Measurements from ENCODE around the gene RAB6B.

RAB6B gene

DNA sequence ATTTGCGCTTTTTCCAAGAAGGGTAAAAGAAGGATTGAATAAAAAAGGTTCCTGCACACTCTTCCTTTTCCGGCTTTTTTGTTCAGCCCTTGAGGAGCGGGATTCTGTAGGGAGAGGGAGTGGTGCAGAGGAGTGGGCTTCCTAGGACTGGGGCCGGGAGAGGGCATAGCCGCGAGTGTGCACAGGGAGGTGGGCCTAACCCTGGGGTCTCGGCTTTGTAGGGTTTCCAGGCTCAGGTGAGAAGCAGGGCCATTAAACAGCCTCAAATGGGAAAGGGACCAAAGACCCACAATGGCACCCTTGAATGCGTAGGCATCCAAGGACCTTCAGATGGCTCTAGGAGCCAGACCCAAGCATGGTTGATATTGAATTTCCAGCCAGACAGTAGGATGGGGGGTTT lies 35.4 kb upstream of the RAB6B start:
- no peak for DNase-seq (ENCODE audit: extremely low read depth in 1 of 2, low read depth in 1 of 2)

DNA sequence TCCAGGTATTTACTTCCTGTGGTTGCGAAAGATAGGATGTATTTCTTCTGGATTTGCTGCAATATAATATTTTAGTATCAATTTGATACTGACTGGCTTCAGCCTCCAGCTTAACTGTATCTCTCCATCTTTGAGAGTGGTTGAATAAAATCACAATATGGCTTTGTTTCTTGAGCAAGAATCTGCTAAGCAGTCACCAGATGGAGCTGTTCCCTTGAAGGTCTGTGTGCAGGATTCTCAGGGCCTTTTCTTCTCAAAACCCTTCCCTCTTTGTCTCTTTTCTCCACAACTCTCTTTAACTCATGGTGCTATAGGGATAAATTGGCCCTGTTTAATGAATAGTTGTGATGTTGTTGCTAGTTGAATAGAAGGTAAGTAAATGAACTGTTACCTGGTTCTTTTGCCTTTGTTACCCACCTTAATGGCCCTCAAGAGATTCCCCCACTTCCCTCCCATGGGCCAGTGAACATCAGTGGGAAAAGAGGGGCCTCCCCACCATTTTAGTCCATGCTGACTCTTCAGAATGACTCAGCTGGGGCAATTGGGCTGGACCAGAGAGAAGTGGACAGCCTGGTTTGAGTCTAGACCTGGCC lies 34.8 kb upstream of the RAB6B start:
- no peak for DNase-seq (ENCODE audit: extremely low read depth in 1 of 2, low read depth in 1 of 2)

DNA sequence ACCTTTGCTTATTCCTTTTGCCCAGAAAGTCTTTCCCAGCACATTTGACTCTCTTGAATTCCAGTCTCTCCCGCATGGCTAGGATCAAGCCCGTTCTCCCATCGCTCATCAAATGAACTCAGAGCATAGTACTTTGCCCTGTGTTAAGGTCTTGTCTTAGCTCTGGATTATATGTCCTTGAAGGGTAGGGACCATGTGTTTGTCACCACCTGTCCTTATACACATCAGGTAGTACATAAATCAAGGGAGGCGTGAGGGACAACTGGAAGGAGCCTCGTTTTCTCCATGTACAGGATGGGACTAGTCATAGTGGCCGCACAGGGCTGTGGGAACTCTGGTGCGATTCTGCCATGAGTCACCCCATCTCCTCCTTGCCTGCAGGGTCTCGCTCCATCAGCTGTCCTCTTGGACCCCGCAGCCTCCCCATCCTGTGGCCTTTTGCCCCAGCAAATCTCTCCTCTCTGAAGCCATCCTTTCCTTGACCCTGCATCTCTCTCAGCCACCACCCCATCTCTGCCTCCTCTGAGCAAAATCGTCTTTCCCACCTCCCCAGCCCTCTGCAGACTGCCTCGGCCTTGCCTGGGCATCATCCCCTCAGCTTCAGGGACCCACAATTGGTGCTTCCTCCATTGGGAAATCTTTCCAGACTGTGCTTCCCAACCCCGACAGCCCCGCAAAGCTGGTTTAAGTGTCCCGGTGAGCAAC lies 33.4 kb upstream of the RAB6B start:
- DNase-seq (ENCODE audit: extremely low read depth in 1 of 2, low read depth in 1 of 2), result no peak

DNA sequence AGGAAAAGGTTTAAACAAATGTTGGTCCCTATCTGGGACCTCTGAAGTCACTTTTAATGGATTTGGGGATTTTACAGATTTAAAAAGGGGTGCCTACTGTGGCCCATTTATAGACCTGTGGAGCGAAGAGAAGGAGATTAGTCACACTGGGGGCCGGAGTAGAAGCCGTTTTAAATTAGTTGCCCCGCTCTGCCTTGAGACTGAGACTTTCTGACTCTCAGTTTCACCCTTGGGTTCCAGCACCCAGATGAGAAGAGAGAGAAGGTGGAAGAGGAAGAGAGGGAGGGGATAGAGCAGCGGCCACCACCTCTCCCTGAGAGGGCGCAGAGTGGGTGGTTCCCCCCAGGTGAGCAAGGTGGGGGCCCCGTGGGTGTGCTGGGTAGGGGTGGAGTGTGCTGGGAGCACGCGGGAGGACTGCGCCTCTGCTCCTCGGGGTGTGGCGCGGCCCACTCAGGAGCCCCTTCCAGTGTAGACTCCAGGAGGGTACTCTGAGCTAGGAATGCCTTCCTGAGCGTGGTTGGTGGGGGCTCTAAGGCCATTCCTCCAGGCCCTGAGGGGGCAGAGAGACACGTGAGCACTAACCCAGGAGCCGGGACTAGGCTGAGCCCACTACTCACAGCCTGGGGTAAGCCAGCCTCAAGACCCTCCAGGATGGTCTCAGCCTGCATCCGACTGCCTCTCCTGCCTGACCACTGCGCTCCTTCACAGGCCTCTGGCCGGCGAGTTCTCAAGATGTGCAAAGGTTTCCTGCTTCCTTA lies 32.6 kb upstream of the RAB6B start:
- no peak for DNase-seq (ENCODE audit: extremely low read depth in 1 of 2, low read depth in 1 of 2)

DNA sequence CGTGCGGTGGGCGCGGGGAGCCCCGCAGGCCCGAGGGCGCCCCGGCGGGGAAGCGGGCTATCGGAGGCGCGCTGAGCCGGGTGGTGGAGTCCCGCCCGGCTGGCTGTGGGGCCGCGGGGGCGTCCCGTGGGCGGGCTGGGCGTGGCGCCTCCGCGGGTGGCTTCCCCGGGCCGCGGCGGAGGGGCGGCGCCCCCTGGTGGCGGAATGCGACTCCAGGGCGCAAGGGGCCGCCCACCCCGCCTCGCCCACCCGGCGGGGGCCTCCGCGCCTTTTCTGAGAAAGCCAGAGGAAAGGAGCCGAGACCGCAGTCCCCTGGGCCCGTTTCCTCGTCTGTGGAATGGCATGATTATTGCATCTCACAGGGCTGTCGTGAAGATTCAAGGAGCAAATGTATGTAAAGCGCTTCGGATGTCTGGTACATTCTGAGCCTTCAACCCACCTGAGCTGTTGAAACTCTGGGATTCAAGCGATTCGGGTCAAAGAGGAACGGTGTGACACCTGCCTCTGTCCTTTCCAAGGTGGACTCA lies 31.9 kb upstream of the RAB6B start:
- peak; percentile 29 to 78 for DNase-seq (ENCODE audit: extremely low read depth in 1 of 2, low read depth in 1 of 2)

DNA sequence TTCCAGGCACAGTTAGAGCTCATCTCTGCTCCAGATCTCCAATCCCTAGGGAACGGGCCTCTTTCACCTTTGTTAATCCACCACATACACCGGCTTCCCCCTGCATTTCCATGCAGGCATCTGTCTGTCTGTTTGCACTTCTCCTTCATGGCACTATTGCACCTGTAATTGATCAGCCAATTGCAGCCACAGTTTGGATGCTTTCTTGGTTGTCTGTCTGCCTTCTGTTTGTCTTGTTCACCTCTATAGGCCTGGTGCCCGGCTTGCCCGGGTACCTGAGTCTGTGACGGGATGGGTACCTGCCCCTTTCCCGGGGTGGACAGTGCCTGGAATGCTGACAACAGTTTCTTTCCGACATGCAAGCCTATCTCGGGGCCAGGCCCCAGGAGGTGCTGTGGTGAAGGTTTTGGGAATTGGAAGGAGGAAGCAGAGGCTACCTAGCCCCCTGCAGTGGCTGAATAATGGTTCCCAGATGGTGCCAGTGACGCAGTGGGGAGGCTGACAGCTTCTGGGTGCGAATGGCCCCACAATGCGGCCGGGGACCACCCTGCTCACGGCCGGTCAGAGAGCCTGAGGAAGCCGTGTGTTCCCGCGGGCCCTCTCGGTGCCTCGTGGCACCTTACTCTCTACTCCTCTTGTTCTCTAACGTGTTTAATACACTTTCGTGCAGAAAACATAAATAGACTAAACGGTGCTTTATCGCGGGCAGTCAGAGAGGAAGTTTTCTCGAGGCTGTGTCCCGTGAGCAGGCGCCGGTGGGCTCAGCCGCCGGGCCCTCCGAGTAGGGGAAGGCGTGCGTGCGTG lies 31.3 kb upstream of the RAB6B start:
- DNase-seq (ENCODE audit: extremely low read depth in 1 of 2, low read depth in 1 of 2), result no peak

DNA sequence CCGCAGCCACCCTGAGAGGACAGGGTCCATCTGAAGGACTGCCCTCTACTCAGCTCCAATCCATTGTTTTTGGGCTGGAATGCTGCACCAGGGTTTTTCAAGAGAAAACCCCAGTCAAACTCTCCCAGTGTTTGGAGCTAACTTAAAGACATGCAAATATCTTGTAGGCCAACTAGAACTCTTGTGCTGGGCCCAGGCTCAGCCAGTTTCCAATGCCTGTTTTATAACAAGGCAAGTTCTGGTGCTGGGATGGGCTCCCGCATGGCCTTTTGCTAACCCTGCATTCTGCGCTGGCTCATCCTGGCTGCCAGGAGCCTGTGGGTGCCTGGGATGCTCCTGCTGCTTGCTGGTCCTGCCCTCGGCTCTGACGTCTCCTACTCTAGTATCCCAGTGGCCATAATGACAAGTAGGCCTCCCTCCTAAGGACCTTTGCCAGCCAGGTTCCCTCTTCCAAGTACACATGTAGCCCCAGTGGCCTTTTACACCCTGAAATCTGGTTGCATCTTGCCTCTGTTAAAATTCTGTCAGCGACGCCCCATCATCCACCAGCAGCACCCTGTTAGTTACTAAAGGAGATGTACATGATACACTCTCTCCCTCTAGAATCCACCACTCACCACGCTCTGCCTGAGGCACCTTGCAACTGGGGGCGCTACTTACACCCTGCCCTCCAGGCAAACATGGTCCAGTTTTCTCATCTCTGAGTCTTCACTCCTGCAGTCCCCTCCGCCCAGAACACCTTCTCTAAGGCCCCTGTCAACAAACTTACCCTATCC lies 30.5 kb upstream of the RAB6B start:
- no peak for DNase-seq (ENCODE audit: extremely low read depth in 1 of 2, low read depth in 1 of 2)

DNA sequence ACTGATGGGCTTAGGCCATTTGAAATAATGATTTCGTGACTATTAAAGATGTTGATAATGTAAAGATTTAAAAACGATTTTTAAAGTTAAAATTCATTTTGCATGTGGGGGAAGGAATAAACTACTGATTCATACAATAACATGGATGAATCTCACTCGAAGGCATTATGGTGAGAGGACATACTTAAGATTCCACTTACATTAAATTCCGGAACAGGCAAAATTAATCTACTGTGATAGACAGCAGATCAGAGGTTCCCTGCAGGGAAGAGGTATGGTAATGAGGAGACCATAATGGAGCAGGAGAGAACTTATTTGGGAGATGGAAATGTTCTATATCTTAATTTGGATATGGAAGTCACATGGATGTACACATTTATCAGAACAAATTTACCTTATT lies 28.4 kb upstream of the RAB6B start:
- no peak for DNase-seq (ENCODE audit: extremely low read depth in 1 of 2, low read depth in 1 of 2)

DNA sequence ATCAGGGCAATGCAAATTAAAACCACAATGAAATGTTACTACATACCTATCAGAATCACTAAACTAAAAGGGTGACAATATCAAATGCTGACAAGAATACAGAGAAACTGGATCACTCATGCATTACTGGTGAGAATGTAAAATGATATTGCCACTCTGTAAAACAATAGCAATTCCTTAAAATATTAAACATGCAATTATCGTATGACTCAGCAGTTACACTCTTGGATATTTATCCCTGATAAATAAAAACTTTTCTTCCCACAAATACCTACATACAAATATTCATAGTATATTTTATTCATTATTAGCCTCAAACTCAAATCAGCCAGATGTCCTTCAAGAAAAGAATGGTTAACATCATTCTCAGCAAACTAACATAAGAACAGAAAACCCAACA lies 25.9 kb upstream of the RAB6B start:
- no peak for DNase-seq (ENCODE audit: extremely low read depth in 1 of 2, low read depth in 1 of 2)

DNA sequence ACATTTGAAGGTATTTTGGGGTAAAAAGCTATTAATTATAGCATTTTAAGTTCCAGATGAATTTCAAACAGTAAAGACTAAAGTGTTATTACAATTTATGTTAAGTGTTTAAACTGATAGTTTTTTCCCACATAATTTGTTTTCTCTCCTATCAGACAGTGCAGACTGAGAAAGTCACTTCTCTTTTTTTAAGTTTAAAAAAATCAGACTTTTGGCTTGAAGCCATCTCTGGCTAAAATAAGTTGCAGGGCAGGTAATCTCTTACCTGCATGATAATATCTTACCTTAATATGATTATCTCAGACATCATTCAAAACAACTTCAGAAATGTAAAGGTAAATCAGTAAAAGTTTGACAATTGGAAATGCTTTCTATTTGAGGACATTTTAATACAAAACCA lies 21.5 kb upstream of the RAB6B start:
- no peak for DNase-seq (ENCODE audit: extremely low read depth in 1 of 2, low read depth in 1 of 2)

DNA sequence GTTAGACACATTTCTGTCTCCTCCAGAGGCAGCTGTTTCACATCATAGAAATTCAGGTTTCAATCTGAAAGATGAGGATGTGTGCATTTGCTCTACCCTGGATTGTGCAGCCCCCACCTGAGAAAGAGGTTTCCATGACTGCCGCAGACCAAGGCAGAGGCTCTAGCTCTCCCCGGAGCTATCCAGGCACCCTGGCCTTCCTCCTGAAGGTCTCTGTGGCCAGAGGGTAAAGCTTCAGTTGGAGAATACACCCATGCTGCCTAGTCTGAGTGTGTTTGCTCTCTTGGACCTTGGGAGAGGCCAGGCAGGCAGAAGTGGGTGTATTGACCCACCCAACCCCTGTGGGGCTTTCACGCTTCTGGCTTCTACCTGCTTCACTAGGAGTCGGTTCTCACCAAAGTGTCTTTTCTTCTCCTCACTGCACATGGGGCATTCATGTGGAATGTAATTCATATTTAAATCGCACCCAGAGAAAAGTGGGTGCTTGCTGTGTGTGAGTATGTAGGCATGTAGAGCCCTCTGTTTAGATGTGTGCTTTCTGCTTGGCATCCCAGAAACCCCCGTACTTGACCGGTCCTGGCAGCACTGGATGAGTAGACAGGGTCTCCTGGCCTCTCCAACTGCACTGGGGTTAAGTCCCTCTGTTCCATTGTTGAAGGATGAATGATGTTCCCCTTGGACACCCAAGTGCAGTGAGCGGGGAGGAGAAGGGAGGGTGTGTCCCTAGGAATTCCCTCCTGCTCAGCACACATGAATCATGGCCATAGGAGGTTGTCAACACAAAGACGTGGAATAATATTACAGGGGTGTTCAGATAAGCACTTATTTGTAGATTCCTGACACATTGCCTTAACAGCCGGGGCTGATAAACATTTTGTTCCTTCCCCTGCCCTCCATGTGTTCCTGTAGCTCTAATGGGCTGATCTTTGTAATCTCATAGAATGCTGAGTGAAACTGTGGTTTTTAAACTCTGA lies 20.3 kb upstream of the RAB6B start:
- DNase-seq (ENCODE audit: extremely low read depth in 1 of 2, low read depth in 1 of 2), result no peak

DNA sequence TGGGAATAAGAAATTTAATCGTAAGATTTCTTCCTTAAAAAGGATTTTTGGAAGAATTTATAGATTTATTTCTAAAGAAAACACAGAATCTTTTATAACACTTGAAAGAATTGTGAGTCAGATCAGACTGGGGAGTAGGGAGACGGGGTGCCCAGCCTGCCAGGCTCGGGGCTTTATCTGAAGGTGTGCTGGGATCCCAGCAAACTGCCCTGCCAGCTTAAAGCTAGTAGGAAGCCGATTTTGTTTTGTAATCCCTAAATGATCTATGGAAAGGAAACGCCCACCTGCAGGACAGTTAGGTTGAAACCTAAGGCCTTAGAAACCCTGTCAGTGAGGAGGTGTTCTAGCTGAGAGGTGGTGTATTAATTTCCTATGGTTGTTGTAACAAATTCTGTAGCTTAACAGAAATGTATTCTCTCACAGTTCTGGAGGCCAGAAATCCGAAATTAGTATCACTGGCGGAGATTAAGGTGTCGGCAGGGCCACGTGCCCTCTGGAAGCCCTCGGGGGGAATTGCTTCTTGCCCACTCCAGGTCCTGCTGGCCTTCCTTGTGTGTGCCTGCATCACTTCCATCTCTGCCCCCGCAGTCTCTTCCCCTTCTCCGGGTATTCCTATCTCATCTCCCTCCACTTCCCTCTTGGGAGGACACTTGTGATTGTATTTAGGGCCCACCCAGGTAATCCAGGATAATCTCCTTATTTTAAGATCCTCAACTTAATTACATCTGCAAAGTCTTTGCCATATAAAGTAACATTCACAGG lies 19.3 kb upstream of the RAB6B start:
- DNase-seq (ENCODE audit: extremely low read depth in 1 of 2, low read depth in 1 of 2), result no peak

DNA sequence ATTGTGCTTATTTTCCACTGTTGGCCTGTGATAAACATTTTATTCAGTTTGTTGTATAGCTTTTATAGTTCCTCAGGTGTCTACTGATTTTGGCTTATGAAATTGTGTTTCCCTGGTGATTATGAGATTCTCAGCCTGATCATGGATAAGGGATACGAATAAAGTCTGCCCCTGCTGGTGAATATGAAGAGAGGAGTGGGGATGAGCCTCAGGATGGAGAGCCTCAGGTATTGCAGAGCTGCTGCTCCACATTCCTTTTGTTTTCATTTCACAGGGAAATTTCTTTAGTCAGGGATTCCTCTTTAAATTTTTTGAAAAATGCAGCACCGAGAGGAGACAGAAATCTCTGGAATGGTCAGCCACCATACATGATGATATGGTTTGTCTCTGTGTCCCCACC lies 14.7 kb upstream of the RAB6B start:
- no peak for DNase-seq (ENCODE audit: extremely low read depth in 1 of 2, low read depth in 1 of 2)

DNA sequence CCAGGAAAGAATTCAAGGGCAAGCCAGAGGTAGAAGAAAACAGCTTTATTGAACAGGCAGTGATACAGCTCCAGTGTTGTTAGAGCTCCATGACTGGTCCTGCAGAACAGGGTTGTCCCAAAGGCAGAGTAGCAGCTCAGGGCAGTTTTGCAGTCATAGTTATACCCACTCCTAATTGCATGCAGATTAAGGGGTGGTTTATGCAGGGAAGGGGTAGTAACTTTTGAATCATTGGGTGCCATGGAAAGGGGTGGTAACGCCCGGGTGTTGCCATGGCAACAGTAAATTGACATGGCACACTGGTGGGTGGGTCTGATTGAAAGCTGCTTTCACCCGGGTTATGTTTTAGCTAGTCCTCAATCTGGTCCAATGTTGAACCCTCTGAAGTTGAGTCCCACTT lies 9.7 kb upstream of the RAB6B start:
- no peak for DNase-seq (ENCODE audit: extremely low read depth in 1 of 2, low read depth in 1 of 2)

DNA sequence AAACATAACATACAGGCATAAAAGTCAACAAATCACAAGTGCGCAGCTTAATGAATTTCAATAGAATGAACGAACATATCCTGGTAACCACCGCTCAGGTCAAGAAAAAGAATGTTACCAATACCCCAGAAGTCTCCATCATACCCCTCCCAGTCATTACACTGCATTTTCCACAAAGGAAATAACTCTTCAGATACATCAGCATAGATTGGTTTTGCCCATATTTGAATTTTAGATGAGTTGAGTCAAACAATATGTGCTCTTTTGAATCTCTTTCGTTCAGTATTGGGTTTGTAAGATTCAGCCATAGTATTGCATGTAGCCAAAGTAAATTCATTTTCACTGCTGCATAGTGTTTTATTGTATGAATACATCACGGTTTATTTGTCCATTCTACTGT lies 6.2 kb upstream of the RAB6B start:
- DNase-seq (ENCODE audit: extremely low read depth in 1 of 2, low read depth in 1 of 2), result no peak

DNA sequence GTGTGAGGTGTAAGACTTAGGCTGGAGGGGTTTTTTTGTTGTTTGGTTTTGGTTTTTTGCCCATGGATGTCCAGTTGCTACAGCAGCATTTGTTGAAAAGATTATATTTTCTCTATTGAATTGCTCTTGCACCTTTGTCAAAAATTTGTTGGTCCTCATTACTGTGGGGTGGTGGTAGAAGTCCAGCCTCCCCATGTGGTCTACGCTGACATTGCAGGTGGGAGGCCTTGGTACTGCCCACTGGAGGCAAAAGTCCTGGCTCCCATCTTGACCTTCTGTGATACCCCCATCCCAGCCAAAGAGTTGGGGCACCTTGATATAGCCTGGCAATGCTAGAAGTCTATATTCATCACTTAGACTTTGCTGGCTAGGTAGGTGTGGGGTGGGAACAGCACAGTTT lies 5.4 kb upstream of the RAB6B start:
- no peak for DNase-seq (ENCODE audit: extremely low read depth in 1 of 2, low read depth in 1 of 2)

DNA sequence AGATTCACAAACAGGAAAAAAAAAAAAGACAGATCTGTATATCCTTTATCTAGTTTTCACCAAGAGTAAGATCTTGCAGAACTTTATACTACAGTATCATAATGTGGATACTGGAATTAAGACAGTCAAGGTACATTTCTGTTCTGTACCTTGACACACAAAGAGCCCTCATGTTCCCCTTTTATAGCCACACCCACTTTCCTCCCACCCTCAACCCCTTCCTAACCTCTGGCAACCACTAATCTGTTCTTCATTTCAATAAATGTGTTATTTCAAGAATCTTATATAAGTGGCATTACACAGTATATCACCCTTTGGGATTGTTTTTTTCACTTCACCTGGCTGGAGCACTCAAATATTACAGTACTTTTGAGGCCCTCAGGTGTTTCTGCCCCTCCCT lies 3.6 kb upstream of the RAB6B start:
- no peak for DNase-seq (ENCODE audit: extremely low read depth in 1 of 2, low read depth in 1 of 2)

DNA sequence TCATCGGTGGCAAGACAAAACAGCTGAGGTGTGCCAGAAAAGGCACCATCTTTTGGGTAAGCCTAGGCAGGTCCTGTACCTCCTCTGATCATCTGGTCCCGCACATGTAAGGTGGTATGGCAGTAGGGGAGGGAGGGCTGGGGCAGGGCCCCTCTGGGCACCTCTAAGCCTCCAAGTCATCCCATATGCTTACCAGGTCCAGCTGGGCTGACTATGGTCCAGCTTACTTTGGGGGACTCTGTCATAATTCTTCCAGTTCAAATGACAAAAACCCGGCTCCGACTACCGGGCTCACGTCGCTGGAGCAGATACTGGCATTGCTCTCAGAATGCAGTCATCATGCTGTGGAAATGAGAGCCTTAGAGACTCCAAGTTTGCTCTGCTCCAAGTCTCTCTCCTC lies 1.9 kb upstream of the RAB6B start:
- DNase-seq (ENCODE audit: extremely low read depth in 1 of 2, low read depth in 1 of 2), result no peak

Measured in activated CD8-positive, alpha-beta memory T cell treated with anti-CD3 and anti-CD28 coated beads for 1 hour (primary cell).